AG04449 (cell line): ENCODE measurements around the gene CDC23.
"Not testable (repeated sequence)": the region's sequence is repeated elsewhere in the genome, so short reads cannot be mapped to it uniquely, and the experiment has no call there.

Experiments
- CTCF ChIA-PET: fragments of 350-600 bp; formaldehyde crosslinking; extraction: SDS; loops from one replicate; lab custom pipeline; 2021; ENCODE audit warnings: antibody characterized with exemption; lab: Yijun Ruan, JAX
- POLR2A ChIA-PET: fragments of 400-600, 350-600 bp; formaldehyde crosslinking; extraction: SDS; loops from one replicate; lab custom pipeline; 2020; ENCODE audit warnings: antibody characterized with exemption, inconsistent platforms; lab: Yijun Ruan, JAX
- DNase-seq: peaks from one replicate; pipeline ENCODE4 v3.0.0-alpha.2; 2010; ENCODE audit warnings: low read depth, low spot score
- H3K4me3 ChIP-seq: 2 replicates; pipeline ENCODE4 v1.5.1; 2011; ENCODE audit warnings: low read depth, mild to moderate bottlenecking, control low read depth, low read length
- TF ChIP-seq, protein P1 (sequence below): IDR thresholded peaks from one replicate; pipeline ENCODE4 v1.5.1; 2011; ENCODE audit warnings: mild to moderate bottlenecking, moderate library complexity, low read length, control low read depth, inconsistent platforms; ENCODE audit not compliant: insufficient read depth; ENCODE audit errors: missing control alignments

Gene CDC23

DNA sequence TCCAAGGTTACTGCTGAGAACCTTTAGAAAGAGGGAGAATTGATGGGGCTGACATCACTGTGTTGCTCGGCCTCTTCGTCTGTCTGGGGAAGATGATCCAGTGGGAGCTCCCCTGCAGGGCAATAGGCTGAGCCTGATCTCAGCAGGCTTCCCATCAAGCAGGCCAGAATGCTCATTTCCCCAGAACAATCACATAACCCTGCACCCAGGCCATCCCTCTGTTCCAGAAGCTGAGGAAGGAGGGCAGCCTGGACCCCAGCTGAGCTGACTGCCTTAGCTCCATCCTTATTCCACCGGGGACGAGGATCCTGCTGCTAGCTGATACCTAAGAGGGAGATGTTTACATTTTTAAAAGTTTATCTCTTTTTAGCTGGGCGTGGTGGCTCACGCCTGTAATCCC lies 11.6 kb upstream of the CDC23 start:
- TF ChIP-seq, protein P1, sequence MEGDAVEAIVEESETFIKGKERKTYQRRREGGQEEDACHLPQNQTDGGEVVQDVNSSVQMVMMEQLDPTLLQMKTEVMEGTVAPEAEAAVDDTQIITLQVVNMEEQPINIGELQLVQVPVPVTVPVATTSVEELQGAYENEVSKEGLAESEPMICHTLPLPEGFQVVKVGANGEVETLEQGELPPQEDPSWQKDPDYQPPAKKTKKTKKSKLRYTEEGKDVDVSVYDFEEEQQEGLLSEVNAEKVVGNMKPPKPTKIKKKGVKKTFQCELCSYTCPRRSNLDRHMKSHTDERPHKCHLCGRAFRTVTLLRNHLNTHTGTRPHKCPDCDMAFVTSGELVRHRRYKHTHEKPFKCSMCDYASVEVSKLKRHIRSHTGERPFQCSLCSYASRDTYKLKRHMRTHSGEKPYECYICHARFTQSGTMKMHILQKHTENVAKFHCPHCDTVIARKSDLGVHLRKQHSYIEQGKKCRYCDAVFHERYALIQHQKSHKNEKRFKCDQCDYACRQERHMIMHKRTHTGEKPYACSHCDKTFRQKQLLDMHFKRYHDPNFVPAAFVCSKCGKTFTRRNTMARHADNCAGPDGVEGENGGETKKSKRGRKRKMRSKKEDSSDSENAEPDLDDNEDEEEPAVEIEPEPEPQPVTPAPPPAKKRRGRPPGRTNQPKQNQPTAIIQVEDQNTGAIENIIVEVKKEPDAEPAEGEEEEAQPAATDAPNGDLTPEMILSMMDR: no peak
- POLR2A ChIA-PET: no interaction called here
- no peak for DNase-seq
- CTCF ChIA-PET: interaction anchor here (0.9 to 7.6 kb wide), 13 partner anchors 9 to 191 kb away, joined by 3 to 122 read pairs (median 12); partner anchors contain the start of genes CDC23 and KDM3B
- H3K4me3 ChIP-seq: no peak overlapping the region

- ChIA-PET POLR2A (interaction anchor here (1.8 kb wide), 1 partner anchor 114 kb away, joined by 6 read pairs; the partner anchor contains the start of gene FAM53C), CTCF (interaction anchor here (0.8 to 7.6 kb wide), 29 partner anchors 10 to 226 kb away, joined by 3 to 122 read pairs (median 6); partner anchors contain the start of genes CDC23 and GFRA3)
Observed at GRCh38 chr5:138223532-138223931, 10.4 kb upstream of the CDC23 start.

DNA sequence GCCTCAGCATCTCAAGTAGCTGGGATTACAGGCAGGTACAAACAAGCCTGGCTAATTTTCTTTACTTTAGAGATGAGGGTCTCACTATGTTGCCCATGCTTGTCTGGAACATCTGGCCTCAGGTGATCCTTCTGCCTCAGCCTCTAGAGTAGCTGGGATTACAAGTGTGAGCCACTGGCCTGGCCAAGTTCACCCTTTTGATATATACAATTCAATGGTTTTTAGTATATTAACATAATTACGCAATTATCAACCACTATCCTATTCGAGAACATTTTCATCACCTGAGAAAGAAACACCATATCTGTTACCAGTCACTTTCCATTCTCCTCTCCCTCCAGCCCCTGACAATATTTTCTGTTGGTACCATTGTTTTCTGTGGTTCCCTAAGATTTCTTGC lies 3.7 kb upstream of the CDC23 start:
- no peak for DNase-seq
- ChIA-PET CTCF (interaction anchor here (1.2 to 2.4 kb wide), 4 partner anchors 11 to 136 kb away, joined by 3 to 6 read pairs (median 4); partner anchors contain the start of gene KDM3B), POLR2A (no interaction called here)
- TF ChIP-seq, protein P1: no peak
- no peak overlapping the region for H3K4me3 ChIP-seq

More at GRCh38 chr5:138223532-138223931, 10.4 kb upstream of the CDC23 start:
- TF ChIP-seq, protein P1: no peak
- DNase-seq: no peak
- H3K4me3 ChIP-seq: no peak overlapping the region

- CTCF ChIA-PET: interaction anchor here (1.2 to 5.9 kb wide), 4 partner anchors 11 to 141 kb away, joined by 3 to 45 read pairs (median 4); no protein-coding TSS in a partner anchor
- no peak for DNase-seq
- TF ChIP-seq, protein P1: no peak
- H3K4me3 ChIP-seq: peak overlapping the region; percentile 99
- POLR2A ChIA-PET: interaction anchor here (0.6 to 1.0 kb wide), 5 partner anchors 28 to 216 kb away, joined by 3 to 4 read pairs (median 3); partner anchors contain the start of genes FAM53C and KDM3B
Observed at GRCh38 chr5:138212828-138213160, 329 bp downstream of the CDC23 start.

- POLR2A ChIA-PET: no interaction called here
- no peak overlapping the region for H3K4me3 ChIP-seq
- TF ChIP-seq, protein P1: no peak
- DNase-seq: no peak
- CTCF ChIA-PET: interaction anchor here (5.9 kb wide), 1 partner anchor 13 kb away, joined by 45 read pairs; no protein-coding TSS in a partner anchor
Observed at GRCh38 chr5:138210985-138211384, 2.1 kb downstream of the CDC23 start.

GRCh38 chr5:138193859-138194258 lies 19.3 kb downstream of the CDC23 start:
- CTCF ChIA-PET: interaction anchor here (0.7 kb wide), 1 partner anchor 10 kb away, joined by 3 read pairs; no protein-coding TSS in a partner anchor
- H3K4me3 ChIP-seq, POLR2A ChIA-PET, DNase-seq: not testable (repeated sequence)
